HepG2 (cell line): Measurements from ENCODE around the gene ZNF22. TPM values are rescaled to one million over a fixed set of nuclear protein-coding genes. Genes with fewer than 3 reads are reported as not detected.
A peak's percentile ranks its signal among the peaks of the same experiment; 100 is the strongest.

Experiments
- ATAC-seq: fragments of 200-7000 bp; cut with Tn5 transposase; 3 replicates; pipeline ENCODE4 v1.9.1; 2020; ENCODE audit warnings: mild to moderate bottlenecking, moderate library complexity
- BruUV-seq: library from RNA; stranded (reverse); fragments of 400-500 nt; replicated peaks from 2 replicates; lab custom pipeline; 2021; lab: Mats Ljungman, UMichigan
- CTCF ChIA-PET: fragments of 300-600 bp; formaldehyde crosslinking; extraction: SDS; loops from one replicate; lab custom pipeline; 2021; ENCODE audit warnings: low total read pairs, inconsistent platforms, low intra/inter-chr PET ratio; lab: Yijun Ruan, JAX
- POLR2A ChIA-PET: fragments of 350-600 bp; sonication (Branson Sonifier 250); formaldehyde crosslinking; loops from one replicate; lab custom pipeline; 2020; ENCODE audit warnings: antibody characterized with exemption, inconsistent platforms; lab: Yijun Ruan, JAX
- DNase-seq: peaks from one replicate; pipeline ENCODE4 v3.0.0-alpha.2; 2015; ENCODE audit warnings: low spot score
- FAIRE-seq: peaks from 3 replicates; lab custom pipeline; 2011; peaks lifted over from hg19 to GRCh38; lab: Jason Lieb, UNC
- H2AFZ ChIP-seq: one replicate; pipeline ENCODE4 v1.6.1; 2011; ENCODE audit warnings: low read length, inconsistent platforms
- H3K27ac ChIP-seq: fragments of 300-600 bp; 3 replicates; pipeline ENCODE4 v1.8.0; 2011; ENCODE audit warnings: mixed run types, mild to moderate bottlenecking, mixed read lengths, low read length, inconsistent platforms; ENCODE audit not compliant: insufficient read depth; ENCODE audit errors: extremely low read length
- H3K27me3 ChIP-seq, 2 experiments: fragments of 200-600 bp in 1 of 2; 2 replicates in 1 of 2; 3 replicates in 1 of 2; pipeline versions ENCODE4 v1.6.0 to v1.8.0; 2011; ENCODE audit warnings: low read length in 2 of 2, mild to moderate bottlenecking in 2 of 2, moderate library complexity in 2 of 2, inconsistent platforms in 1 of 2; ENCODE audit not compliant: insufficient read depth in 2 of 2, control insufficient read depth in 1 of 2
- H3K36me3 ChIP-seq, 2 experiments: fragments of 200-600 bp in 1 of 2; replicated peaks in 1 of 2; 2 replicates in 1 of 2; 3 replicates in 1 of 2; pipeline versions ENCODE4 v1.5.1 to v1.8.0; 2011; ENCODE audit warnings: low read length in 2 of 2, inconsistent platforms in 1 of 2; ENCODE audit not compliant: insufficient read depth in 2 of 2, control insufficient read depth in 1 of 2
- H3K4me1 ChIP-seq: 2 replicates; pipeline ENCODE4 v1.5.1; 2012; ENCODE audit warnings: low read length, inconsistent platforms; ENCODE audit not compliant: insufficient read depth
- H3K4me2 ChIP-seq: 2 replicates; pipeline ENCODE4 v1.6.0; 2011; ENCODE audit warnings: low read depth, low read length, inconsistent platforms
- H3K4me3 ChIP-seq, 3 experiments: fragments of 200-600 bp in 1 of 3; sonication (generic), shearing (Covaris generic) in 1 of 3; replicated peaks in 1 of 3; 2 replicates each; pipeline ENCODE4 v1.5.1; 2011 to 2016; ENCODE audit warnings: low read length in 3 of 3, inconsistent platforms in 2 of 3, low read depth in 2 of 3, mild to moderate bottlenecking in 2 of 3, control low read depth in 1 of 3, mixed read lengths in 1 of 3; ENCODE audit not compliant: insufficient read depth in 1 of 3
- H3K79me2 ChIP-seq: one replicate; pipeline ENCODE4 v1.6.1; 2011; ENCODE audit warnings: low read length, inconsistent platforms; ENCODE audit not compliant: insufficient read depth
- H3K9ac ChIP-seq: 2 replicates; pipeline ENCODE4 v1.6.0; 2011; ENCODE audit warnings: mild to moderate bottlenecking, low read depth, low read length, inconsistent platforms; ENCODE audit not compliant: insufficient read depth
- H3K9me3 ChIP-seq: 2 replicates; pipeline ENCODE4 v1.5.1; 2012; ENCODE audit warnings: mild to moderate bottlenecking, low read length
- H4K20me1 ChIP-seq: 2 replicates; pipeline ENCODE4 v1.6.0; 2011; ENCODE audit warnings: inconsistent platforms, mild to moderate bottlenecking, low read length, moderate library complexity; ENCODE audit not compliant: insufficient read depth
- AGO2 ChIP-seq: fragments of 200-400 bp; formaldehyde crosslinking; optimal IDR thresholded peaks from 2 replicates; pipeline ENCODE3; 2017; ENCODE audit warnings: mild to moderate bottlenecking, low read depth, low read length, moderate library complexity
- BCLAF1 ChIP-seq: fragments of 450-650 bp; IDR thresholded peaks from 2 replicates; pipeline ENCODE4 v1.6.1; 2017; ENCODE audit warnings: mild to moderate bottlenecking
- BORCS8-MEF2B ChIP-seq: sonication (generic); formaldehyde crosslinking; IDR thresholded peaks from 2 replicates; pipeline ENCODE4 v1.8.0; 2022; ENCODE audit warnings: mild to moderate bottlenecking, missing genetic modification reagents
- CBX1 ChIP-seq: IDR thresholded peaks from one replicate; pipeline ENCODE4 v1.6.1; 2016; ENCODE audit warnings: antibody characterized with exemption, low read depth
- CCDC6 ChIP-seq: sonication (generic); formaldehyde crosslinking; IDR thresholded peaks from 2 replicates; pipeline ENCODE4 v1.8.1; 2022; ENCODE audit warnings: mild to moderate bottlenecking, missing genetic modification reagents, moderate library complexity
- CENPT ChIP-seq: sonication (generic); formaldehyde crosslinking; IDR thresholded peaks from 2 replicates; pipeline ENCODE4 v1.8.0; 2022; ENCODE audit warnings: low read depth, mild to moderate bottlenecking, moderate library complexity, missing genetic modification reagents
- HIVEP1 ChIP-seq: sonication (generic); formaldehyde crosslinking; IDR thresholded peaks from 2 replicates; pipeline ENCODE4 v1.4.0; 2020; ENCODE audit warnings: mild to moderate bottlenecking, missing genetic modification reagents
- IRF1 ChIP-seq: sonication (generic); formaldehyde crosslinking; IDR thresholded peaks from 2 replicates; pipeline ENCODE4 v1.4.0; 2020; ENCODE audit warnings: low read depth, mild to moderate bottlenecking, missing genetic modification reagents
- MATR3 ChIP-seq: sonication (generic); formaldehyde crosslinking; IDR thresholded peaks from 2 replicates; pipeline ENCODE4 v1.4.0; 2020; ENCODE audit warnings: missing genetic modification reagents
- MAZ ChIP-seq, 2 experiments: sonication (generic) in 1 of 2; formaldehyde crosslinking in 1 of 2; IDR thresholded peaks; 2 replicates each; pipeline versions ENCODE4 v1.5.0 to v1.6.1; 2012 to 2020; ENCODE audit warnings: low read depth in 2 of 2, mild to moderate bottlenecking in 2 of 2, borderline replicate concordance in 1 of 2, improper control_type of control experiment in 1 of 2, low read length in 1 of 2, missing genetic modification reagents in 1 of 2, moderate library complexity in 1 of 2
- NONO ChIP-seq, 2 experiments: fragments of 450-650 bp in 1 of 2; sonication (generic) in 1 of 2; formaldehyde crosslinking in 1 of 2; IDR thresholded peaks in 1 of 2; conservative IDR thresholded peaks in 1 of 2; 2 replicates each; pipeline versions ENCODE4 v1.6.1 to v1.8.0; 2017 to 2022; ENCODE audit warnings: mild to moderate bottlenecking in 1 of 2, missing genetic modification reagents in 1 of 2, moderate library complexity in 1 of 2
- REXO4 ChIP-seq: sonication (generic); formaldehyde crosslinking; IDR thresholded peaks from 2 replicates; pipeline ENCODE4 v1.8.0; 2022; ENCODE audit warnings: missing genetic modification reagents, mild to moderate bottlenecking, borderline replicate concordance
- SPEN ChIP-seq: sonication (generic); formaldehyde crosslinking; IDR thresholded peaks from 2 replicates; pipeline ENCODE4 v1.5.1; 2020; ENCODE audit warnings: low read depth, mild to moderate bottlenecking, missing genetic modification reagents
- TARDBP ChIP-seq: sonication (generic); formaldehyde crosslinking; IDR thresholded peaks from 2 replicates; pipeline ENCODE4 v1.8.0; 2022; ENCODE audit warnings: mild to moderate bottlenecking, missing genetic modification reagents
- TBP ChIP-seq: sonication (generic); formaldehyde crosslinking; IDR thresholded peaks from 2 replicates; pipeline ENCODE4 v1.5.0; 2020; ENCODE audit warnings: missing genetic modification reagents
- ZNF317 ChIP-seq: sonication (generic); formaldehyde crosslinking; IDR thresholded peaks from 2 replicates; pipeline ENCODE4 v1.5.0; 2020; ENCODE audit warnings: mild to moderate bottlenecking, missing genetic modification reagents
- ZNF501 ChIP-seq: sonication (generic); formaldehyde crosslinking; IDR thresholded peaks from 2 replicates; pipeline ENCODE4 v1.5.1; 2020; ENCODE audit warnings: mild to moderate bottlenecking, moderate library complexity, missing genetic modification reagents
- ZSCAN25 ChIP-seq: sonication (generic); formaldehyde crosslinking; IDR thresholded peaks from 2 replicates; pipeline ENCODE4 v1.8.0; 2022; ENCODE audit warnings: mild to moderate bottlenecking, missing genetic modification reagents
- WGBS: methylation state at CpG from one replicate; pipeline ENCODE4 v1.1.6; 2017; ENCODE audit warnings: low lambda C conversion rate; 5-methylcytosine and 5-hydroxymethylcytosine counted together
- in situ Hi-C: cut with HindIII; loops from 2 replicates; pipeline ENCODE4 v1.10.0; 2017; ENCODE audit warnings: low pct_unique_long_range_greater_than_20kb; ENCODE audit not compliant: extremely low pct_ligation_motif_present
- intact Hi-C: fragments of 100-400 bp; cut with micrococcal nuclease; formaldehyde crosslinking; loops from one replicate; pipeline ENCODE4 v1.10.0; 2022; ENCODE audit not compliant: unreplicated experiment
- polyA plus RNA-seq, 8 experiments: library from polyadenylated mRNA; depleted of rRNA in 3 of 8; stranded (reverse) in 7 of 8; unstranded in 1 of 8; fragments of >200 nt; fragmentation: Illumina TruSeq in 4 of 8; extraction: Trizol in 4 of 8; gene quantifications; 2 replicates each; pipeline versions ENCODE4 v1.2.1 to v1.2.3, GENCODE V29; 2011 to 2016; ENCODE audit warnings: low read depth in 4 of 8, missing spikeins in 1 of 8, mixed read lengths in 1 of 8; ENCODE audit not compliant: insufficient read depth in 1 of 8
- total RNA-seq, 5 experiments: library from RNA; depleted of rRNA; stranded (reverse); fragments of >200 nt; fragmentation: Illumina TruSeq; extraction: Trizol; gene quantifications; 2 replicates each; pipeline ENCODE4 v1.2.3, GENCODE V29; 2016; ENCODE audit warnings: low read depth in 1 of 5

Gene ZNF22
- total and polyA plus RNA-seq, 2 of the 13 experiments (the other 11 are each of a cell fraction or from before 2014, with no cell fraction given), result 0.40 to 1.3 TPM

- intact Hi-C loops (loop anchor here (5.0 kb wide), 1 partner anchor 61 kb away; no protein-coding TSS in a partner anchor), in situ Hi-C loops (no loop called here)
- H2AFZ ChIP-seq, result no peak overlapping the region
- ChIA-PET POLR2A (interaction anchor here (1.0 to 12.0 kb wide), 4 partner anchors 12 to 61 kb away, joined by 5 to 863 read pairs (median 24); partner anchors contain the start of genes DEPP1 and RASSF4), CTCF (no interaction called here)
- no peaks in the 10 kb centered on the region for H4K20me1 ChIP-seq
- no peaks in the 10 kb centered on the region for H3K79me2 ChIP-seq
- H3K27ac ChIP-seq, result peak overlapping the region; percentile 92
- no peak overlapping the region for H3K4me3 ChIP-seq
- peaks cover 96% of the 10 kb centered on the region for H3K4me1 ChIP-seq
- no TSS peak for BruUV-seq
- DNase-seq, result no peak
- no peaks in the 10 kb centered on the region for H3K9me3 ChIP-seq
- WGBS, result 100% methylated on average over 3 of the region's 14 CpGs
- H3K9ac ChIP-seq, result peak overlapping the region; percentile 29; the same call in 1 of the 2 replicates
- H3K4me2 ChIP-seq, result 0 out of 2 replicates have a peak overlapping the region, but pooled peaks have one; percentile 9
- peaks cover 14 to 25% of the 10 kb centered on the region in 2 experiments; a peak in 3 of 5 replicates for H3K36me3 ChIP-seq
- H3K27me3 ChIP-seq, result no peaks in the 10 kb centered on the region
- no peak for ATAC-seq
- FAIRE-seq, result no peak
- no peak for TF ChIP-seq SPEN (CRISPR knock-in tag)
- peak; percentile 64 for TF ChIP-seq AGO2
- no peak for TF ChIP-seq ZNF317 (CRISPR knock-in tag)
- no peak for TF ChIP-seq ZSCAN25 (CRISPR knock-in tag)
- no peak for TF ChIP-seq IRF1 (CRISPR knock-in tag)
- no peak for TF ChIP-seq CENPT (CRISPR knock-in tag)
- TF ChIP-seq MATR3 (CRISPR knock-in tag), result no peak
- no peak for TF ChIP-seq CCDC6 (CRISPR knock-in tag)
- TF ChIP-seq BORCS8-MEF2B (CRISPR knock-in tag), result no peak
- no peak for TF ChIP-seq BCLAF1
- TF ChIP-seq CBX1, result no peak
- no peak for TF ChIP-seq HIVEP1 (CRISPR knock-in tag)
- TF ChIP-seq REXO4 (CRISPR knock-in tag), result no peak
- no peak for TF ChIP-seq TBP (CRISPR knock-in tag)
- TF ChIP-seq NONO (IDR thresholded peaks at IDR 0.05), result no peak
- no peak for TF ChIP-seq NONO (CRISPR knock-in tag; conservative IDR thresholded peaks at IDR 0.05)
- TF ChIP-seq ZNF501, result no peak
- no peak for TF ChIP-seq TARDBP (CRISPR knock-in tag)
- no peak for TF ChIP-seq MAZ (IDR thresholded peaks at IDR 0.05; ENCODE audit: borderline replicate concordance, low read depth, low read length)
- 0 out of 2 replicates have a peak, but pooled peaks have one; percentile 2 for TF ChIP-seq MAZ (CRISPR knock-in tag; IDR thresholded peaks at IDR 0.05; ENCODE audit: low read depth)
These were observed 7.3 kb upstream of the ZNF22 start for GRCh38 chr10:44993226-44993921.
